GM21367 (cell line): ENCODE results near the gene NDUFB3.
"Not testable (repeated sequence)": the region's sequence is repeated elsewhere in the genome, so short reads cannot be mapped to it uniquely, and the experiment has no call there.

ENCODE experiments used
- ATAC-seq: cut with Tn5 transposase; IDR thresholded peaks from one replicate; pipeline ENCODE4 v1.9.1; 2021; ENCODE audit not compliant: unreplicated experiment

Gene NDUFB3

GRCh38 chr2:201071479-201072200 is at the start of gene NDUFB3, which contains the start of gene HYCC2:
NDUFB3 (plus strand) TSS chr2:201072001; CDS start chr2:201078883, 6,882 bp downstream.
HYCC2 (minus strand) TSS chr2:201071671; CDS start chr2:201024009, 47,662 bp downstream.
- ATAC-seq, result peak; percentile 95

- ATAC-seq, result no peak
Measured at GRCh38 chr2:201024518-201024917, 47.3 kb upstream of the NDUFB3 start.

DNA sequence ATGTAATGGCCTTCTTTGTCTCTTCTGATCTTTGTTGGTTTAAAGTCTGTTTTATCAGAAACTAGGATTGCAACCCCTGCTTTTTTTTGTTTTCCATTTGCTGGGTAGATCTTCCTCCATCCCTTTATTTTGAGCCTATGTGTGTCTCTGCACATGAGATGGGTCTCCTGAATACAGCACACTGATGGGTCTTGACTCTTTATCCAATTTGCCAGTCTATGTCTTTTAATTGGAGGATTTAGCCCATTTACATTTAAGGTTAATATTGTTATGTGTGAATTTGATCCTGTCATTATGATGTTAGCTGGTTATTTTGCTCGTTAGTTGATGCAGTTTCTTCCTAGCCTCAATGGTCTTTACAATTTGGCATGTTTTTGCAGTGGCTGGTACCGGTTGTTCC is 37.4 kb upstream of the NDUFB3 start:
- not testable (repeated sequence) for ATAC-seq

- not testable (repeated sequence) for ATAC-seq
Measured at GRCh38 chr2:201038361-201038760, 33.4 kb upstream of the NDUFB3 start.

DNA sequence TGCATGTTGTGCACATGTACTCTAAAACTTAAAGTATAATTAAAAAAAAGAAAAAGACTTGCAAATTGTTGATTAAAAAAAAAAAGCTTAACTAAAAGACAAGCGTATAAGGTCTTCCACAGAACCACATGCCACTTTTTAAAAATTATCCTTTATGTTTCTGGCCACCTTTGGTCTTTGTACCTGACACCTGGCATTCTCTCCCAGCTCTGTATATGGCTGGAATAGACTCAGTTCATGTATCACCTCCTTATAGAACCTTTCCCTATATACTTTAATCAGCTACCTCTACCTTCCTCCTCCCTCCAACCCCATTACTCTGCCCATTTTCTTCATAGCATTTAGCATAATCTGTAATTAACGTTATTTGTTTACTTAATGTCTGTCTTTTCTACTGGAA is 32.9 kb upstream of the NDUFB3 start:
- ATAC-seq, result no peak

DNA sequence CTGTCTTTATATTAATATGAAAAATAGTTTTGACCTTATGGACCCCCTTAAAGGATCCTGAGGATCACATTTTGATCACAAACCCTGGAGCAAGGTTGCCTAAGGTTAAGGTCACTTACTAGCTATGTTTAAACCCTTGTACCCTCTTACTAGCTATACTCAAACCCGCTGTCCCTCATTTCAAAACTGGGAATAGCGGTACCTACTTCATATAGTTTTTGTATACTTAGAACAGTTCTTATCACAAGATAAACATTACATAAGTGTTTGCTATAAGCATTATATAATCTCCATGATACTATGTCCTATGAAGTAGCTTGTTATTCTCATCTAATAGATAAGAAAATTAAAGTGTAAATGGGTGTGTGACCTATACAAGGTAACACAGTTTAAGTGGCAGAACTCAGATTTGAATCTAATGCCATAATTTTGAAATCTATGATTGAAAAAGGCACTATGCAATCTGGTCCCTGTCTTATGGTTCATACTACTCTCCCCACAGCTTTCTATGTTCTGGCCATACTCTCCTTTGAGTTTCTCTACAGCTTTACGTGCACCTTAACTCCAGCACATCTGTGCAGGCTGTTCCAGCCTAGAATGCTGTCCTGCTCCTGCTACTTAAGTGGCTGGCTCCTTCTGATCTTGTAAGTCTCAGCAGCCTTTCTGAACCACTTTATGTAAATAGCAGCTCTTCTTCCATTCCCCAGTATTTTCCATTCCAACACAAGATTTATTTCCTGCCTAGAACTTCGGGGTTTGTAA is 30.8 kb upstream of the NDUFB3 start:
- no peak for ATAC-seq

- not testable (repeated sequence) for ATAC-seq
Measured at GRCh38 chr2:201042451-201042850, 29.4 kb upstream of the NDUFB3 start.

DNA sequence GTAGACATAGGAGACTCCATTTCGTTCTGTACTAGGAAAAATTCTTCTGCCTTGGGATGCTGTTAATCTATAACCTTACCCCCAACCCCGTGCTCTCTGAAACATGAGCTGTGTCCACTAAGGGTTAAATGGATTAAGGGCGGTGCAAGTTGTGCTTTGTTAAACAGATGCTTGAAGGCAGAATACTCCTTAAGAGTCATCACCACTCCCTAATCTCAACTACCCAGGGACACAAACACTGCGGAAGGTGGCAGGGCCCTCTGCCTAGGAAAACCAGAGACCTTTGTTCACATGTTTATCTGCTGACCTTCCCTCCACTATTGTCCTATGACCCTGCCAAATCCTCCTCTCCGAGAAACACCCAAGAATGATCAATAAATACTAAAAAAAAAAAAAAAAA is 28.8 kb upstream of the NDUFB3 start:
- not testable (repeated sequence) for ATAC-seq

DNA sequence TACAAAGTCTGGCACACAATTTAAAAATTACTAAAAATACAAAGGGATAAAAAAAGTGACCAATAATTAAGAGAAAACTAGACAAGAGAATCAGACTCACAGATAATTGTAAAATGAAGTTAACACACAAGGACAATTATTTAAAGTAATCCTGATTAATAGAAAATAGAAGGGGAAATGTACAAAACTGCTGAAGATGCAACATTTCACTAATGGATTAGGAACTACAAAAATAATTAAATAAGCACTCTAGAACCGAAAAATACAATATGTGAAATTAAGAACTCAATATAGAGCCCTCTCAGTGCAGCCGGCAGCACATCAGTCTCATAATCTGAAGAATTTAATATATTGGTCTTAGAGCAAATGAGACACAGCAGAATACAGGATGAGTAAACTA is 24.9 kb upstream of the NDUFB3 start:
- ATAC-seq, result no peak

- ATAC-seq, result no peak
Measured at GRCh38 chr2:201049455-201049854, 22.3 kb upstream of the NDUFB3 start.

- ATAC-seq, result no peak
Measured at GRCh38 chr2:201057087-201057521, 14.7 kb upstream of the NDUFB3 start.

DNA sequence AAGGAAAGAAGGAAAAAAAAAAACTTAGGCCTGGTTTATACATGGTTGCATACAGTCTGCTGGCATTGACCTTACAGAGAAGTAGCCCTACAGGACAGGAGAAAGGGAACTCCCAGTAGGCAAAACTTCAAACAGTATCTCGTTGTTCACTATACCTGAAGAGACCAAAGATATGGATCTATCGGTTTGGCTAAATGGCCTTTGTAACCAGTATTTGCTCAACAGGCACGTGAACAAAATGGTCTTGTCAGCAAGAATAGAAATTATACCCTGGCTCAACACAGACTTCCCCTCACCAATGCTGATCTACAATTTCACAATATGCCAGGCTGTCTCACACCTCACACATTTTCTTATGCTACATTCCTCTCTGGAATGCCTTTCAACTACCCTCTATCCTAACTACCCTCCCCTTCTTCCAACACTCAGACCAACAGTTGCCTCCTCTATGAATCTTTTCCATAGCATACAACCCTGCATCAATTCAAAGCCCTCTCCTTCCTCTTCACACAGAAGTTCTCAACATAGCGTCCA is 14.0 kb upstream of the NDUFB3 start:
- ATAC-seq, result no peak

DNA sequence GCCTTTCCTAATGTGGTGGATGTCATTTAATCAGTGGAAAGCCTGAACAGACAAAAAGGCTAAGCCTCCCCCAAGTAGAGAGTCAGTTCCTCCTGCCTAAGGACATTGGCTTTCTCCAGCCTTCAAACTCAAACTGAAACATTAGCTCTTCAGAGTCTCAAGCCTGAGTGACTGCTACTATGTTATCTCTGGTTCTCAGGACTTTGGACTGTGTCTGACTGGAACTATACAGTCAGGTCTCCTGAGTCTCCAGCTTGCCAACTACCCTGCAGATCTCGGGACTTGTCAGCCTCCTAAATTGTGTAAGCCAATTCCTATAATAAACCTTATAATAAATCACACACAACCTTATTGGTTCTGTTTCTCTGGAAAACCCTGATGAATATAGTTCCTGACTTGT is 12.9 kb upstream of the NDUFB3 start:
- no peak for ATAC-seq

DNA sequence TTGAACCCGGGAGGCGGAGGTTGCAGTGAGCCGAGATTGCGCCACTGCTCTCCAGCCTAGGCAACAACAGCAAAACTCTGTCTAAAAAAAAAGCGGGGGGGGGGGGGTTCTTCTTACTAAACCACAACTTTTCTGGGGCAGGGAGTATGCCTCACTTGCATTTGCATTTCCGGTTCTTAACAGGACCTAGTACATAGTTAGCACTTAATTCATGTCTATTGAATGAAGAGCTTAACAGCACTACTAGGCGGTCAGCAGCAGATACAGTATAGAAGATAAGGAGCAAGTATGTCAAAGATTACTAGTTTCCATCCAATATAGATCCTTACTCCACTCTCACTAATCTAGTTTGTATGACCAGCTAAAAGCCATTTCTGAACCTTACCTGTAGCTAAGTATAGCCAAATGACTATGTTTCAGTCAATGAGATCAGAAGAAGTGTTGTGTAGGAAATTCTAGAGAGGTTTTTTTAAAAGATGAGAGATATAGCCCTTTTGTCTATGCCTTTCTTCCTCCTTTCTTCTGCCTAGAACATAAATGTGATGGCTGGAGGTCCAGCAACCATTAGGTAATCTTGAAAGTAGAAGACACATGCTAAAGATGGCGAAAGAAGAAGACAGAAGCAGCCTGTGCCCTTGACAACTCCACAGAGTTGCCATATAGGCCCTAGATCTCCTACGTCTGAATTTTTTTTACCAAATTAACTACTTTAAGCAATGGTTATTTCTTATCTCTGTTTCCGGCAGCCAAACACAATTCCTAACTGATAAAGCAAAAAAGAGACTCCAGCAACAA is 11.6 kb upstream of the NDUFB3 start:
- no peak for ATAC-seq

- not testable (repeated sequence) for ATAC-seq
Measured at GRCh38 chr2:201063516-201063915, 8.3 kb upstream of the NDUFB3 start.

GRCh38 chr2:201064797-201065329 is 6.9 kb upstream of the NDUFB3 start:
- no peak for ATAC-seq

DNA sequence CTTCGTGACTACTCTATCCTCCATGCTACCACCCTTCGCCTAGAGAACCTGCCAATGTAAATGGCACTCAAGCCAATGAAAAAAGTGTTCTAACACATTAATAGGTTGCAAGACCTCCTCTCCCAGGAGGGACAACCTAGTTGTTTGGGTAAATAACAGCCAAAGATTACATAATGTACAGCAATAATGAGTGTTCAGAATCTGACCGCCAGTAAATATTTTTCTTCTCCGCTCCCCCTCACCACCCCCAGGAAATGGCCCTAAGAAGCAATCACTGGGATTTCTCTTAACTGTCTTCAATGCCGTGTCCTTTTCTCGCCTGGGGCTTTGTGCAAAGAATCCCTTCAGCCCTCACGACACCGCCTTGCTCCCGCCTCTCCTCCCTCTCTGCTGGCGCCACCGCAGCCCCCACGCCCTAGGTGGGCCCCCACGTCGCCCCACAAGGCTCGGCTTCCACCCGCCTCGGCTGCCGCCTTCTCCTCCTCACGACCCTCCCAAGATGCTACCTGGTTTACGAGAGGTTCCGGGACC is 788 bp upstream of the NDUFB3 start:
- peak; percentile 24 for ATAC-seq

DNA sequence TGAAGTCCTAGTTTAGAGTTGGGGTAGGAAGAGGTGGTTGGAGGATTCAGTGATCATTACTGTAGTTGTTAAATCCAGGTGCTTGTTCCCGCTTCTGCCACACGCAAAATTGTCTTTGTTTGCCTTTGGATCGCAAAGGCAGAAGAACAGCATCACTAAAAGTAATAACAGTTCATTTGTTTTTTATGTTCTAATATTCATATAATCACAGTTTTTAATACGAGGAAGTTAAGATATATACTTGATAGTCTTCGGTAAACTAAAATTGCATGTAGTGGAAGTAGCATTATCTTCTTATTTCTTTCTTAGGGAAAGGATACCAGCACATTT is 365 bp downstream of the NDUFB3 start:
- ATAC-seq, result no peak

DNA sequence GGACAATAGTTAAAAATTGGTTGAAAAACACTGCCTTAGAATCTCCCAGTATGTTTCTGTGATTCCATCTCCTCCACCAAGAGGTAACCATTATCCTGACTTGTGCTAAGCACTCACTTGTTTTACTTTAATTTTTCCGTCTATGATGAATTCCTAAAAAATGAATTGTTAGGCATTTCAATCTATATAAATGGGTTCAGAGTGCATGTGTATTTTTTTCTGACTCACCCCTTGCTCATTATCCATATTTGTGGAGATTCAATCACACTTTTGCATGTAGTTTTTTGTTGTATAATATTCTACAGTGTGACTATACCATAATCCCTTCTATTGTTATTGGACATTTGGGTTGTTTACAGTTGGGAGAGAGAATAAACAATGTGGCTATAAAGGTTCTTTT is 1.3 kb downstream of the NDUFB3 start:
- ATAC-seq, result no peak

DNA sequence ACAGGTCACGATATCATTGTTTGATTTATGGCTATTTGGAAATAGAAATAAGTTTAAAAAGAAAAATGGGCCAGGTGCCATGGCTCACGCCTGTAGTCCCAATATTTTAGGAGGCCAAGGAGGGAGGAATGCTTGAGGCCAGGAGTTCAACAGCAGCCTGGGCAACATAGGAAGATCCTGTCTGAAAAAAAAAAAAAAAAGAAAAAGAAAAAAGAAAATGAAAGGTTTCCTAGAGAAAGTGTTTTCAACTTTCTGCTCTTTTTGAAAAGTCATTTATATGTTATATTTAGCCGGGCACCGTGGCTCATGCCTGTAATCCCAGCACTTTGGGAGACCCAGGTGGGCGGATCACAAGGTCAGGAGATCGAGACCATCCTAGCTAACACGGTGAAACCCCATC is 3.2 kb downstream of the NDUFB3 start:
- no peak for ATAC-seq

DNA sequence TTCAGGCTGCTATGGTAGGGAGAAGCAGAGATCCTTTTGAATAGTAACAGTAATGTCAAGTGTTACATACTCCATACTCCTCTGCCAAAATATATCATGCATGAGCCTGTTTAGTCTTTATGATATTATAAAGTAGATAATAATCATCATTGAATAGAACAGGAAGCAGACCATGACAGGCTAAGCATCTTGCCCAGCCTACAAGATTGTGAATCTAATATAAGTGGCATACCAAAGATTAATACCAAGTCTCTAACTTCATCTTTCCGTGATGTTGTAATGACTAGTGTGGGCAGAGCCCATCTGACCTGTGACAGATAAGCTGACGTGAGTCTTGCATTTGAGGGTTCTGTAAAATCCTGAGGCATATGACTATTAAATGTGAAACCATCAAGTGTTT is 13.1 kb downstream of the NDUFB3 start:
- ATAC-seq, result no peak
